Muscle layer of colon (tissue), 2 donors: ENCODE data around the gene RYR3.

Source experiments
- H3K27ac ChIP-seq: one replicate; pipeline ENCODE4 v1.7.0; 2013; ENCODE audit warnings: low read depth, mild to moderate bottlenecking, low read length, moderate library complexity
- H3K27me3 ChIP-seq, 2 donors: one replicate each; pipeline ENCODE4 v1.7.0; 2013; ENCODE audit warnings: low read length in 2 of 2, mild to moderate bottlenecking in 2 of 2; ENCODE audit not compliant: insufficient read depth in 2 of 2, control insufficient read depth in 1 of 2
- H3K36me3 ChIP-seq: one replicate; pipeline ENCODE4 v1.7.0; 2013; ENCODE audit warnings: mild to moderate bottlenecking, low read length; ENCODE audit not compliant: insufficient read depth
- H3K4me1 ChIP-seq: one replicate; pipeline ENCODE4 v1.7.0; 2013; ENCODE audit warnings: mild to moderate bottlenecking, low read length; ENCODE audit not compliant: insufficient read depth
- H3K4me3 ChIP-seq, 2 donors: one replicate each; pipeline ENCODE4 v1.7.0; 2013; ENCODE audit warnings: low read length in 2 of 2, low read depth in 1 of 2, mild to moderate bottlenecking in 1 of 2, moderate library complexity in 1 of 2
- H3K9ac ChIP-seq: one replicate; pipeline ENCODE4 v1.7.0; 2013; ENCODE audit warnings: low read length
- H3K9me3 ChIP-seq: one replicate; pipeline ENCODE4 v1.7.0; 2013; ENCODE audit warnings: mild to moderate bottlenecking, low read length
- donor health status: abdominal sarcoma.
- donor health status: Adenocarcinoma of cecum.

The RYR3 gene

GRCh38 chr15:33823119-33823518, 512.4 kb downstream of the RYR3 start:
- no peak overlapping the region for H3K27ac ChIP-seq
- no peak overlapping the region for H3K4me3 ChIP-seq
- H3K36me3 ChIP-seq, result peaks cover 4% of the 10 kb centered on the region
- H3K4me1 ChIP-seq, result no peaks in the 10 kb centered on the region
- H3K9me3 ChIP-seq, result no peaks in the 10 kb centered on the region
- H3K9ac ChIP-seq, result no peak overlapping the region
- no peaks in the 10 kb centered on the region for H3K27me3 ChIP-seq

GRCh38 chr15:33825453-33825852, 514.7 kb downstream of the RYR3 start:
- Histone ChIP-seq H3K9ac (no peak overlapping the region), H3K9me3 (no peaks in the 10 kb centered on the region), H3K4me3 (no peak overlapping the region), H3K4me1 (no peaks in the 10 kb centered on the region), H3K27me3 (no peaks in the 10 kb centered on the region), H3K36me3 (peaks cover 4% of the 10 kb centered on the region), H3K27ac (no peak overlapping the region)

GRCh38 chr15:33826201-33826600, 515.4 kb downstream of the RYR3 start:
- H3K36me3 ChIP-seq, result peaks cover 4% of the 10 kb centered on the region
- H3K4me1 ChIP-seq, result no peaks in the 10 kb centered on the region
- H3K4me3 ChIP-seq, result no peak overlapping the region
- no peaks in the 10 kb centered on the region for H3K9me3 ChIP-seq
- H3K27me3 ChIP-seq, result no peaks in the 10 kb centered on the region
- no peak overlapping the region for H3K9ac ChIP-seq
- H3K27ac ChIP-seq, result no peak overlapping the region

GRCh38 chr15:33830351-33830750, 519.6 kb downstream of the RYR3 start:
- H3K4me3 ChIP-seq, result no peak overlapping the region
- no peaks in the 10 kb centered on the region for H3K9me3 ChIP-seq
- H3K9ac ChIP-seq, result no peak overlapping the region
- H3K27me3 ChIP-seq, result no peaks in the 10 kb centered on the region
- H3K36me3 ChIP-seq, result peaks cover 4% of the 10 kb centered on the region
- H3K4me1 ChIP-seq, result no peaks in the 10 kb centered on the region
- H3K27ac ChIP-seq, result no peak overlapping the region

- H3K36me3 ChIP-seq, result peaks cover 4% of the 10 kb centered on the region
- H3K27me3 ChIP-seq, result no peaks in the 10 kb centered on the region
- H3K4me1 ChIP-seq, result no peaks in the 10 kb centered on the region
- H3K9ac ChIP-seq, result no peak overlapping the region
- no peak overlapping the region for H3K27ac ChIP-seq
- no peak overlapping the region for H3K4me3 ChIP-seq
- no peaks in the 10 kb centered on the region for H3K9me3 ChIP-seq
Measured at GRCh38 chr15:33831646-33832045, 520.9 kb downstream of the RYR3 start.

GRCh38 chr15:33834892-33835743, 524.4 kb downstream of the RYR3 start:
- Histone ChIP-seq H3K9ac (no peak overlapping the region), H3K9me3 (no peaks in the 10 kb centered on the region), H3K27me3 (no peaks in the 10 kb centered on the region), H3K36me3 (peaks cover 4% of the 10 kb centered on the region), H3K4me1 (no peaks in the 10 kb centered on the region), H3K27ac (no peak overlapping the region), H3K4me3 (no peak overlapping the region)

GRCh38 chr15:33837294-33837693, 526.5 kb downstream of the RYR3 start:
- H3K36me3 ChIP-seq, result peaks cover 4% of the 10 kb centered on the region
- no peaks in the 10 kb centered on the region for H3K4me1 ChIP-seq
- no peaks in the 10 kb centered on the region for H3K9me3 ChIP-seq
- no peak overlapping the region for H3K9ac ChIP-seq
- no peak overlapping the region for H3K27ac ChIP-seq
- H3K4me3 ChIP-seq, result no peak overlapping the region
- no peaks in the 10 kb centered on the region for H3K27me3 ChIP-seq

- H3K27me3 ChIP-seq, result no peaks in the 10 kb centered on the region
- H3K4me3 ChIP-seq, result no peak overlapping the region
- H3K27ac ChIP-seq, result no peak overlapping the region
- no peaks in the 10 kb centered on the region for H3K9me3 ChIP-seq
- H3K9ac ChIP-seq, result no peak overlapping the region
- no peaks in the 10 kb centered on the region for H3K4me1 ChIP-seq
- H3K36me3 ChIP-seq, result peaks cover 4% of the 10 kb centered on the region
Measured at GRCh38 chr15:33839540-33839939, 528.8 kb downstream of the RYR3 start.

- no peak overlapping the region for H3K4me3 ChIP-seq
- no peak overlapping the region for H3K27ac ChIP-seq
- H3K36me3 ChIP-seq, result peaks cover 4% of the 10 kb centered on the region
- H3K9ac ChIP-seq, result no peak overlapping the region
- no peaks in the 10 kb centered on the region for H3K27me3 ChIP-seq
- no peaks in the 10 kb centered on the region for H3K9me3 ChIP-seq
- H3K4me1 ChIP-seq, result no peaks in the 10 kb centered on the region
Measured at GRCh38 chr15:33840615-33841014, 529.8 kb downstream of the RYR3 start.

GRCh38 chr15:33844186-33844585, 533.4 kb downstream of the RYR3 start:
- no peaks in the 10 kb centered on the region for H3K9me3 ChIP-seq
- H3K27ac ChIP-seq, result no peak overlapping the region
- H3K4me3 ChIP-seq, result no peak overlapping the region
- H3K9ac ChIP-seq, result no peak overlapping the region
- no peaks in the 10 kb centered on the region for H3K4me1 ChIP-seq
- H3K27me3 ChIP-seq, result no peaks in the 10 kb centered on the region
- H3K36me3 ChIP-seq, result no peaks in the 10 kb centered on the region

GRCh38 chr15:33844597-33844996, 533.8 kb downstream of the RYR3 start:
- no peaks in the 10 kb centered on the region for H3K36me3 ChIP-seq
- H3K4me3 ChIP-seq, result no peak overlapping the region
- no peaks in the 10 kb centered on the region for H3K9me3 ChIP-seq
- no peaks in the 10 kb centered on the region for H3K4me1 ChIP-seq
- no peak overlapping the region for H3K27ac ChIP-seq
- no peaks in the 10 kb centered on the region for H3K27me3 ChIP-seq
- H3K9ac ChIP-seq, result no peak overlapping the region

- Histone ChIP-seq H3K36me3 (no peaks in the 10 kb centered on the region), H3K4me1 (no peaks in the 10 kb centered on the region), H3K27ac (no peak overlapping the region), H3K9me3 (no peaks in the 10 kb centered on the region), H3K9ac (no peak overlapping the region), H3K27me3 (no peaks in the 10 kb centered on the region), H3K4me3 (no peak overlapping the region)
Measured at GRCh38 chr15:33846142-33846541, 535.4 kb downstream of the RYR3 start.
